Measurements from ENCODE around the gene CYB5R4.

- TF ChIP-seq EZH2phosphoT487 (IDR thresholded peaks at IDR 0.05; ENCODE audit: insufficient read depth, low read depth) = no peak
- TF ChIP-seq EZH2 (IDR thresholded peaks at IDR 0.05; ENCODE audit: insufficient read depth, poor library complexity, severe bottlenecking) = no peak
These were observed 119.5 kb downstream of the CYB5R4 start for GRCh38 chr6:83978997-83979396.
